ENCODE measurements around the gene ZNF276. TPM values are rescaled to one million over a fixed set of nuclear protein-coding genes. Genes with fewer than 3 reads are reported as not detected.
"Not testable (repeated sequence)": the region's sequence is repeated elsewhere in the genome, so short reads cannot be mapped to it uniquely, and the experiment has no call there.

ZNF276 gene
- total RNA-seq, 1 experiment from 2014 or later: 19.9 TPM

- Histone ChIP-seq H3K4me1 (ENCODE audit: control insufficient read depth, insufficient read depth, low read length) (no peaks in the 10 kb centered on the region), H3K27me3 (ENCODE audit: control insufficient read depth, insufficient read depth, low read length) (no peaks in the 10 kb centered on the region), H3K9me3 (ENCODE audit: control insufficient read depth, insufficient read depth, low read depth, low read length) (no peaks in the 10 kb centered on the region), H3K4me3 (ENCODE audit: low read depth in 2 of 2, low read length in 2 of 2) (no peak overlapping the region), H3K36me3 (ENCODE audit: control insufficient read depth, insufficient read depth, low read length) (peaks cover 2% of the 10 kb centered on the region; the same call in 1 of the 2 replicates), H3K27ac (ENCODE audit: low read length) (no peak overlapping the region)
- in situ Hi-C loops (cut with HindIII; ENCODE audit: low pct_unique_long_range_greater_than_20kb, low sequenced_read_pairs): no loop called here
- intact Hi-C loops (cut with micrococcal nuclease; ENCODE audit: unreplicated experiment): no loop called here
- CTCF ChIA-PET: no interaction called here
- TF ChIP-seq CTCF (IDR thresholded peaks at IDR 0.05) (no peak), REST (IDR thresholded peaks at IDR 0.05; ENCODE audit: insufficient read depth in 1 of 2, low read depth in 2 of 2, low read length in 1 of 2) (no peak), TCF7L2 (IDR thresholded peaks at IDR 0.05; ENCODE audit: low read depth, low read length) (no peak), SIN3A (IDR thresholded peaks at IDR 0.05; ENCODE audit: borderline replicate concordance, insufficient read depth, low read depth, low read length) (no peak), POLR2AphosphoS5 (IDR thresholded peaks at IDR 0.05; ENCODE audit: low read depth, low read length) (no peak)
- POLR2A ChIA-PET: no interaction called here
- no TSS peak for BruUV-seq (replicated peaks)
- ATAC-seq (no peak), DNase-seq (ENCODE audit: low read depth, low spot score) (no peak)
Measured at GRCh38 chr16:89775223-89775622, 53.9 kb downstream of the ZNF276 start.

- intact Hi-C loops (cut with micrococcal nuclease; ENCODE audit: unreplicated experiment); H3K27me3 ChIP-seq (ENCODE audit: control insufficient read depth, insufficient read depth, low read length); H3K36me3 ChIP-seq (ENCODE audit: control insufficient read depth, insufficient read depth, low read length); H3K4me3 ChIP-seq (ENCODE audit: low read depth in 2 of 2, low read length in 2 of 2); H3K27ac ChIP-seq (ENCODE audit: low read length); BruUV-seq (replicated peaks); CTCF ChIA-PET; ATAC-seq; H3K4me1 ChIP-seq (ENCODE audit: control insufficient read depth, insufficient read depth, low read length); H3K9me3 ChIP-seq (ENCODE audit: control insufficient read depth, insufficient read depth, low read depth, low read length); DNase-seq (ENCODE audit: low read depth, low spot score); in situ Hi-C loops (cut with HindIII; ENCODE audit: low pct_unique_long_range_greater_than_20kb, low sequenced_read_pairs): not testable (repeated sequence)
- POLR2A ChIA-PET: interaction anchor here (0.6 kb wide), 1 partner anchor 82 kb away, joined by 6 read pairs; no protein-coding TSS in a partner anchor
Measured at GRCh38 chr16:89778211-89778610, 56.9 kb downstream of the ZNF276 start.

- in situ Hi-C loops (cut with HindIII; ENCODE audit: low pct_unique_long_range_greater_than_20kb, low sequenced_read_pairs): no loop called here
- intact Hi-C loops (cut with micrococcal nuclease; ENCODE audit: unreplicated experiment): no loop called here
Measured at GRCh38 chr16:89779231-89779908, 58.0 kb downstream of the ZNF276 start.

More at GRCh38 chr16:89779231-89779908, 58.0 kb downstream of the ZNF276 start:
- Histone ChIP-seq H3K4me3 (ENCODE audit: low read depth in 2 of 2, low read length in 2 of 2) (no peak overlapping the region), H3K9me3 (ENCODE audit: control insufficient read depth, insufficient read depth, low read depth, low read length) (no peaks in the 10 kb centered on the region), H3K27me3 (ENCODE audit: control insufficient read depth, insufficient read depth, low read length) (no peaks in the 10 kb centered on the region), H3K4me1 (ENCODE audit: control insufficient read depth, insufficient read depth, low read length) (no peaks in the 10 kb centered on the region), H3K27ac (ENCODE audit: low read length) (no peak overlapping the region), H3K36me3 (ENCODE audit: control insufficient read depth, insufficient read depth, low read length) (peaks cover 2% of the 10 kb centered on the region; the same call in 1 of the 2 replicates)
- TF ChIP-seq SIN3A (IDR thresholded peaks at IDR 0.05; ENCODE audit: borderline replicate concordance, insufficient read depth, low read depth, low read length): no peak
- TF ChIP-seq POLR2AphosphoS5 (IDR thresholded peaks at IDR 0.05; ENCODE audit: low read depth, low read length): no peak
- no peak for TF ChIP-seq TCF7L2 (IDR thresholded peaks at IDR 0.05; ENCODE audit: low read depth, low read length)
- ChIA-PET CTCF (no interaction called here), POLR2A (no interaction called here)
- ATAC-seq: no peak
- BruUV-seq (replicated peaks): no TSS peak
- DNase-seq (ENCODE audit: low read depth, low spot score): no peak

Data from Panc1 (cell line).